HepG2 (cell line): ENCODE data around the gene PLEKHA8. TPM values are rescaled to one million over a fixed set of nuclear protein-coding genes. Genes with fewer than 3 reads are reported as not detected.

Experiments used
- ARHGAP35 ChIP-seq: sonication (generic); formaldehyde crosslinking; IDR thresholded peaks from 2 replicates; pipeline ENCODE4 v1.9.0; 2022; ENCODE audit warnings: mild to moderate bottlenecking, inconsistent platforms, moderate library complexity, missing genetic modification reagents, borderline replicate concordance
- ARID2 ChIP-seq: sonication (generic); formaldehyde crosslinking; IDR thresholded peaks from 2 replicates; pipeline ENCODE4 v1.8.1; 2022; ENCODE audit warnings: mild to moderate bottlenecking, missing genetic modification reagents, borderline replicate concordance
- CCDC6 ChIP-seq: sonication (generic); formaldehyde crosslinking; IDR thresholded peaks from 2 replicates; pipeline ENCODE4 v1.8.1; 2022; ENCODE audit warnings: mild to moderate bottlenecking, missing genetic modification reagents, moderate library complexity
- CREBL2 ChIP-seq: sonication (generic); formaldehyde crosslinking; IDR thresholded peaks from 2 replicates; pipeline ENCODE4 v1.8.1; 2023; ENCODE audit warnings: missing genetic modification reagents, mild to moderate bottlenecking, borderline replicate concordance
- HIVEP1 ChIP-seq: sonication (generic); formaldehyde crosslinking; IDR thresholded peaks from 2 replicates; pipeline ENCODE4 v1.4.0; 2020; ENCODE audit warnings: mild to moderate bottlenecking, missing genetic modification reagents
- ISX ChIP-seq: sonication (generic); formaldehyde crosslinking; conservative IDR thresholded peaks from 2 replicates; pipeline ENCODE4 v1.5.0; 2020; ENCODE audit warnings: missing genetic modification reagents
- REST ChIP-seq, 2 experiments: IDR thresholded peaks; 2 replicates each; pipeline ENCODE4 v1.6.1; 2011 to 2012; ENCODE audit warnings: low read length in 2 of 2, borderline replicate concordance in 1 of 2, low read depth in 1 of 2, mild to moderate bottlenecking in 1 of 2, moderate library complexity in 1 of 2
- SOX13 ChIP-seq, 3 experiments: fragments of 450-650 bp in 1 of 3; sonication (generic) in 1 of 3; formaldehyde crosslinking in 1 of 3; IDR thresholded peaks in 2 of 3; conservative IDR thresholded peaks in 1 of 3; 2 replicates each; pipeline versions ENCODE4 v1.5.0 to v1.6.1; 2016 to 2020; ENCODE audit warnings: antibody characterized with exemption in 1 of 3, mild to moderate bottlenecking in 1 of 3, missing compliant biosample characterization in 1 of 3, missing genetic modification reagents in 1 of 3, moderate library complexity in 1 of 3
- SP2 ChIP-seq: sonication (generic); formaldehyde crosslinking; IDR thresholded peaks from 2 replicates; pipeline ENCODE4 v1.5.1; 2020; ENCODE audit warnings: mild to moderate bottlenecking, missing genetic modification reagents
- TGIF2 ChIP-seq: IDR thresholded peaks from 2 replicates; pipeline ENCODE4 v1.6.1; 2016; ENCODE audit warnings: control low read depth, missing compliant biosample characterization
- USF2 ChIP-seq, 2 experiments: sonication (generic) in 1 of 2; formaldehyde crosslinking in 1 of 2; IDR thresholded peaks; 2 replicates each; pipeline versions ENCODE4 v1.5.1 to v1.6.1; 2011 to 2020; ENCODE audit warnings: borderline replicate concordance in 1 of 2, low read depth in 1 of 2, low read length in 1 of 2, mild to moderate bottlenecking in 1 of 2, missing genetic modification reagents in 1 of 2, moderate library complexity in 1 of 2
- ZNF17 ChIP-seq: sonication (generic); formaldehyde crosslinking; IDR thresholded peaks from 2 replicates; pipeline ENCODE4 v1.5.0; 2020; ENCODE audit warnings: mild to moderate bottlenecking, missing genetic modification reagents
- ZNF235 ChIP-seq: sonication (generic); formaldehyde crosslinking; IDR thresholded peaks from 2 replicates; pipeline ENCODE4 v1.8.1; 2023; ENCODE audit warnings: mild to moderate bottlenecking, missing genetic modification reagents, borderline replicate concordance
- ZNF263 ChIP-seq: sonication (generic); formaldehyde crosslinking; IDR thresholded peaks from 2 replicates; pipeline ENCODE4 v1.4.0; 2020; ENCODE audit warnings: missing genetic modification reagents
- ZNF382 ChIP-seq: sonication (generic); formaldehyde crosslinking; IDR thresholded peaks from 2 replicates; pipeline ENCODE4 v1.5.0; 2020; ENCODE audit warnings: missing genetic modification reagents, mild to moderate bottlenecking, borderline replicate concordance
- ZNF501 ChIP-seq: sonication (generic); formaldehyde crosslinking; IDR thresholded peaks from 2 replicates; pipeline ENCODE4 v1.5.1; 2020; ENCODE audit warnings: mild to moderate bottlenecking, moderate library complexity, missing genetic modification reagents
- ZNF567 ChIP-seq: sonication (generic); formaldehyde crosslinking; IDR thresholded peaks from 2 replicates; pipeline ENCODE4 v1.8.1; 2023; ENCODE audit warnings: mild to moderate bottlenecking, missing genetic modification reagents, borderline replicate concordance
- ZNF574 ChIP-seq: sonication (generic); formaldehyde crosslinking; IDR thresholded peaks from 2 replicates; pipeline ENCODE4 v1.4.0; 2020; ENCODE audit warnings: missing genetic modification reagents
- polyA plus RNA-seq, 8 experiments: library from polyadenylated mRNA; depleted of rRNA in 3 of 8; stranded (reverse) in 7 of 8; unstranded in 1 of 8; fragments of >200 nt; fragmentation: Illumina TruSeq in 4 of 8; extraction: Trizol in 4 of 8; gene quantifications; 2 replicates each; pipeline versions ENCODE4 v1.2.1 to v1.2.3, GENCODE V29; 2011 to 2016; ENCODE audit warnings: low read depth in 4 of 8, missing spikeins in 1 of 8, mixed read lengths in 1 of 8; ENCODE audit not compliant: insufficient read depth in 1 of 8
- total RNA-seq, 5 experiments: library from RNA; depleted of rRNA; stranded (reverse); fragments of >200 nt; fragmentation: Illumina TruSeq; extraction: Trizol; gene quantifications; 2 replicates each; pipeline ENCODE4 v1.2.3, GENCODE V29; 2016; ENCODE audit warnings: low read depth in 1 of 5

The PLEKHA8 gene
- total and polyA plus RNA-seq, 2 of the 13 experiments (the other 11 are each of a cell fraction or from before 2014, with no cell fraction given) = 12.5 to 26.4 TPM

GRCh38 chr7:30028749-30029635 lies 780 bp downstream of the PLEKHA8 start (continued):
- TF ChIP-seq ARID2 (CRISPR knock-in tag) (peak; percentile 45; the same call in 1 of the 2 replicates), ZNF382 (CRISPR knock-in tag) (no peak), ZNF17 (CRISPR knock-in tag) (no peak), ZNF567 (no peak), CREBL2 (CRISPR knock-in tag) (no peak), USF2 (IDR thresholded peaks at IDR 0.05; ENCODE audit: low read depth, low read length) (no peak), USF2 (CRISPR knock-in tag; IDR thresholded peaks at IDR 0.05; ENCODE audit: borderline replicate concordance) (no peak), REST (IDR thresholded peaks at IDR 0.05; ENCODE audit: borderline replicate concordance in 1 of 2, low read depth in 1 of 2, low read length in 2 of 2) (no peak), SP2 (CRISPR knock-in tag) (no peak), ARHGAP35 (CRISPR knock-in tag) (no peak), ZNF235 (CRISPR knock-in tag) (no peak), ZNF263 (CRISPR knock-in tag) (peak; percentile 47), CCDC6 (CRISPR knock-in tag) (no peak), ISX (CRISPR knock-in tag) (0 out of 2 replicates have a peak, but pooled peaks have one; percentile 48), SOX13 (IDR thresholded peaks at IDR 0.05) (no peak), SOX13 (CRISPR knock-in tag; conservative IDR thresholded peaks at IDR 0.05 in 1 of 2, IDR thresholded peaks at IDR 0.05 in 1 of 2) (peak in 1 of 2 experiments; percentile 36; a peak in 1 of 4 replicates), ZNF574 (peak; percentile 37; the same call in 1 of the 2 replicates), ZNF501 (0 out of 2 replicates have a peak, but pooled peaks have one; percentile 3), TGIF2 (CRISPR knock-in tag) (peak; percentile 61; the same call in 1 of the 2 replicates), HIVEP1 (CRISPR knock-in tag) (no peak)
